Testis (tissue), 3 donors: ENCODE data around the gene ZNF554. TPM values are rescaled to one million over a fixed set of nuclear protein-coding genes. Genes with fewer than 3 reads are reported as not detected.
A peak's percentile ranks its signal among the peaks of the same experiment; 100 is the strongest.
"Not testable (repeated sequence)": the region's sequence is repeated elsewhere in the genome, so short reads cannot be mapped to it uniquely, and the experiment has no call there.

Experiments
- DNase-seq: peaks from one replicate; pipeline ENCODE4 v3.0.0-alpha.2; 2019
- H3K27ac ChIP-seq, 2 donors: fragments of 200-600 bp; sonication (generic); one replicate each; pipeline ENCODE4 v1.5.1; 2019
- H3K27me3 ChIP-seq: fragments of 200-600 bp; sonication (generic); one replicate; pipeline ENCODE4 v1.5.1; 2019
- H3K36me3 ChIP-seq: fragments of 200-600 bp; sonication (generic); one replicate; pipeline ENCODE4 v1.5.1; 2017; ENCODE audit warnings: low read depth; ENCODE audit errors: missing control alignments
- H3K4me1 ChIP-seq: fragments of 200-600 bp; sonication (generic); one replicate; pipeline ENCODE4 v1.5.1; 2019
- H3K4me3 ChIP-seq, 2 donors: fragments of 200-600 bp; sonication (generic); one replicate each; pipeline ENCODE4 v1.5.1; 2017 to 2019
- H3K9me3 ChIP-seq: fragments of 200-600 bp; sonication (generic); one replicate; pipeline ENCODE4 v1.5.1; 2017
- CTCF ChIP-seq, 3 experiments: fragments of 450-650 bp in 2 of 3; fragments of 200-600 bp in 1 of 3; sonication (generic) in 1 of 3; IDR thresholded peaks; one replicate each; pipeline ENCODE4 v1.5.1; 2016 to 2019; ENCODE audit warnings: antibody characterized with exemption in 3 of 3, mild to moderate bottlenecking in 2 of 3, moderate library complexity in 1 of 3
- POLR2A ChIP-seq: fragments of 450-650 bp; IDR thresholded peaks from one replicate; pipeline ENCODE4 v1.6.1; 2017; ENCODE audit warnings: antibody characterized with exemption, mild to moderate bottlenecking, moderate library complexity
- WGBS, 2 donors: methylation state at CpG; one replicate each; pipeline ENCODE4 v1.1.5; 2018; 5-methylcytosine and 5-hydroxymethylcytosine counted together
- intact Hi-C: fragments of 100-400 bp; cut with DNase I; formaldehyde crosslinking; loops from one replicate; pipeline ENCODE4 v1.15.1; 2023; ENCODE audit warnings: low total_unique reads
- polyA plus RNA-seq: library from polyadenylated mRNA; stranded (reverse); fragments of 350-450 nt; fragmentation: Illumina TruSeq; extraction: RNeasy Lipid Tissue Mini Kit (QIAGEN cat#74804); gene quantifications from one replicate; pipeline ENCODE4 v1.2.3, GENCODE V29; 2014; ENCODE audit warnings: low read depth, low replicate concordance; ENCODE audit not compliant: insufficient read depth
- total RNA-seq, 2 donors: library from RNA; depleted of rRNA; stranded (reverse); fragments of >200 nt; gene quantifications; one replicate each; pipeline ENCODE4 v1.2.3, GENCODE V29; 2016

ZNF554 gene
- total and polyA plus RNA-seq, 3 donors from 2014 or later: 6.9 to 9.4 (median 9.3) TPM

GRCh38 chr19:2866495-2867024 is 46.9 kb downstream of the ZNF554 start:
- TF ChIP-seq POLR2A (no peak), CTCF (IDR thresholded peaks at IDR 0.05) (no peak)
- 48 to 51% methylated on average over 8 of the region's 8 CpGs for WGBS, 2 donors
- intact Hi-C loops: no loop called here
- H3K4me3 ChIP-seq: peak overlapping the region; percentile 21 to 50
- no peaks in the 10 kb centered on the region for H3K9me3 ChIP-seq
- H3K27ac ChIP-seq: no peak overlapping the region
- no peaks in the 10 kb centered on the region for H3K36me3 ChIP-seq
- no peaks in the 10 kb centered on the region for H3K4me1 ChIP-seq
- DNase-seq: no peak
- H3K27me3 ChIP-seq: no peaks in the 10 kb centered on the region

GRCh38 chr19:2867025-2867991 is 47.6 kb downstream of the ZNF554 start, which contains the start of gene ZNF556:
Gene ZNF556, plus strand, starts transcription at chr19:2867335. Its CDS starts 87 bp downstream, at chr19:2867422.
- 54 to 59% methylated on average over 36 of the region's 36 CpGs for WGBS, 2 donors
- H3K36me3 ChIP-seq: no peaks in the 10 kb centered on the region
- intact Hi-C loops: no loop called here
- H3K27ac ChIP-seq: no peak within 1 kb of the TSS
- peak within 1 kb of the TSS; percentile 50 for H3K4me3 ChIP-seq
- no peaks in the 10 kb centered on the region for H3K27me3 ChIP-seq
- TF ChIP-seq CTCF (IDR thresholded peaks at IDR 0.05) (no peak), POLR2A (no peak)
- no peaks in the 10 kb centered on the region for H3K4me1 ChIP-seq
- DNase-seq: peak; percentile 95
- H3K9me3 ChIP-seq: no peaks in the 10 kb centered on the region

GRCh38 chr19:2869618-2870017 is 50.0 kb downstream of the ZNF554 start:
- Histone ChIP-seq H3K27ac (no peak overlapping the region), H3K9me3 (no peaks in the 10 kb centered on the region), H3K4me1 (no peaks in the 10 kb centered on the region), H3K4me3 (no peak overlapping the region), H3K36me3 (no peaks in the 10 kb centered on the region), H3K27me3 (no peaks in the 10 kb centered on the region)
- 89 to 92% methylated on average over 10 of the region's 10 CpGs for WGBS, 2 donors
- TF ChIP-seq POLR2A (no peak), CTCF (IDR thresholded peaks at IDR 0.05) (no peak)
- intact Hi-C loops: no loop called here
- no peak for DNase-seq

- H3K27me3 ChIP-seq, H3K4me3 ChIP-seq, H3K9me3 ChIP-seq, H3K27ac ChIP-seq, intact Hi-C loops, H3K36me3 ChIP-seq, H3K4me1 ChIP-seq: not testable (repeated sequence)
- DNase-seq: peak; percentile 48
- 25 to 33% methylated on average over 2 to 6 of the region's 11 CpGs for WGBS, 2 donors
- peak in 1 of 3 experiments; percentile 32 for TF ChIP-seq CTCF (IDR thresholded peaks at IDR 0.05)
These were observed 52.5 kb downstream of the ZNF554 start for GRCh38 chr19:2872175-2872574.
